ENCODE results near the gene DCST2.

DNA sequence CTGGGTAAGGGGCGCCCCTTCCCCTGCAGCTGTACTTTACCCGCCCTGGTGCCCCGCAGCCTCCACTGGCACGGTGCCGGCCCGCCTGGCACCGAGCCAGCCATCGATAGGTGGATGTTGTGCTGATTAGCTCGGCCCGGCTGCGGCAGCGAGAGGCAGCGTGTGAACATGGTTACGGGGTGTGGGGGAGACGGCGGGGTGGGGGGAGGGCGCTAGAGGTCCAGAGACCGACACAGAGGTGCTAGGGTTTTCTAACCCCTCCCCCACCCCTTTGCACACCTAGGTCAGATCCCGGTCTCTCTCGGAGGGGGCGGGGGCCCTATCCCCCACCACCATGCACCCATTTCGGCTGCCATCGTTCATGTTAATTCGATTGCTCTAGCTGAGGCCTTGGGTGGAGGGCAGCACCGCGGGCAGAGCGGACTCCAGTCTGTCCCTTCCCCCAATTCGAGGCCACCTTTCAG is 36.6 kb upstream of the DCST2 start:
- TF ChIP-seq CTCF (IDR thresholded peaks at IDR 0.05 in 2 of 3, conservative IDR thresholded peaks at IDR 0.05 in 1 of 3; ENCODE audit: control insufficient read depth in 2 of 3, extremely low read depth in 1 of 3, insufficient read depth in 1 of 3, low read depth in 3 of 3, low read length in 3 of 3): no peak
- no peak for TF ChIP-seq RAD21 (IDR thresholded peaks at IDR 0.05; ENCODE audit: insufficient read depth, low read depth, low read length)
- no peak for TF ChIP-seq CHD1 (IDR thresholded peaks at IDR 0.05; ENCODE audit: low read depth, low read length)
- no peak for TF ChIP-seq SIN3A (IDR thresholded peaks at IDR 0.05; ENCODE audit: low read depth, low read length)
- no peak for TF ChIP-seq ETV6 (conservative IDR thresholded peaks at IDR 0.05 in 1 of 2, IDR thresholded peaks at IDR 0.05 in 1 of 2; ENCODE audit: borderline replicate concordance in 1 of 2, low read depth in 1 of 2)
- TF ChIP-seq, protein P1, sequence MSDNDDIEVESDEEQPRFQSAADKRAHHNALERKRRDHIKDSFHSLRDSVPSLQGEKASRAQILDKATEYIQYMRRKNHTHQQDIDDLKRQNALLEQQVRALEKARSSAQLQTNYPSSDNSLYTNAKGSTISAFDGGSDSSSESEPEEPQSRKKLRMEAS (IDR thresholded peaks at IDR 0.05; ENCODE audit: low read depth, low read length): no peak
